OCI-M1 (cell line): ENCODE data around the gene MDGA2.
"Not testable (repeated sequence)": the region's sequence is repeated elsewhere in the genome, so short reads cannot be mapped to it uniquely, and the experiment has no call there.

Experiments
- DNase-seq: peaks from one replicate; lab custom pipeline; 2025; lab: John Stamatoyannopoulos, UW

The MDGA2 gene

DNA sequence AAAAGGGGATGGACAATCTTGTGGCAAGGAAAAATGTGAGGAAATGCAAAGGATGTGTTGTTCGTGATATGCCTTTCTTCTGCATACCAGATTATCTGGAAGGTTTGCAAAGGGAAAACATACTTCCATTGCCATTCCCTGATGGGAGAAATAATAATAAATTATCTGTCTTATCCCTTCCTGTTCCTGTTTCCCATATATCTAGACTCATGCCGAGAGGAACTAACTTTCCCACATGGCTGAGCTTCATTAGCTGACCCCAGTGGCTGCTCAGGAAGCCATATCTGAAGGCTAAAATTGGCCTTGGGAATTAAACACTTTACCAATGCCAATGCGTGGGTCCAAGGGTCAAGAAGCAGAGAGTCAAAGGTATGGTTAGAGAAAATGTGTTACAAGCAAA, 439.8 kb downstream of the MDGA2 start:
- DNase-seq: no peak

DNA sequence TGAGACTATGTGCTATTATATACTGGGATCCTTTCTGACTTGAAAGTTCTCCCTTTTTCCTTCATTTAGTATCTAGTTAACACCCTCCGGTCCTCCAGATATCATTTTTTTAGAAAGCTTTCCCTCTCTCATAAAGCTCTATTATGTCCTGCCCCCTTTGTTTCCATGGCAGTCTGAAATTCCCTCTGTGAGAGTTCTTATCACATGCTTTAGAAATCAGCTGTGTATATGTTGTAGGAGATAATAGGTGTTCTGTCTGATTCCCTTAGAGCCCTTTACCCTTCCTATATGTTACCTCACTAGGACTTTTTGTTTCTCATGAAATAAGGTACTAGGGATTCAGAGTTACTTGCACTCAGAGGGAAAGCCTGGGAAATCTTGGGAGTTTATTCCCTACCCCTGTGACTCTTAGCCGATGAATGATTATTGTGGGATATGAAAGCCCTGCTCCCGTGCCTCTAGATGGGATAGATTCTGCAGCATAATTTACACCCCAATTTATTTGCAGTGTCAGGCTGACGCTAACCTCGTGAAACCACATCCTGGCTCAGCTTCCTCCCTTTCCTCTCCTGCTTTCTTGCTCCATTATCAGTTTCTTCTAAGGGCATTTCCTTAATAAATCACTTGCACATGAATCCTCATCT, 448.4 kb downstream of the MDGA2 start:
- peak; percentile 66 for DNase-seq

- no peak for DNase-seq
Measured at GRCh38 chr14:47223656-47224055, 451.7 kb downstream of the MDGA2 start.

DNA sequence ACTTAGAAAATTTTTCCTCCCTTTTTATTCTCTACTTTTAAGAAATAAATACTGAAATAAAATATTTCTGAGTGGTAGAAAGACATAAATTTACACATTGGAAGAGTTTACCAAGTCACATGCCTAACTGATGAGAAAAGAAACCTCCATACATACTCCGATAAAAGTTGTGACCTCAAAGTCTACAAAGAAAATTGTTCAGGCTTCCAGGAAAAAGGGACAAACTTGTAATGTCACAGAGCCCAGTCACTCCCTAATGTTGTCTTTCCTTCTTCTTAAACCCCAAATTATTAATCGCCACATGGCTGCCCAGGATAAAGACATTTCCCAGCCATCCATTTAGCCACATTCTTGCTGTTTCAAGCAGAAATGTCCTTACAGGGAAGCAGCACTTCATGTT, 455.3 kb downstream of the MDGA2 start:
- peak; percentile 86 for DNase-seq

DNA sequence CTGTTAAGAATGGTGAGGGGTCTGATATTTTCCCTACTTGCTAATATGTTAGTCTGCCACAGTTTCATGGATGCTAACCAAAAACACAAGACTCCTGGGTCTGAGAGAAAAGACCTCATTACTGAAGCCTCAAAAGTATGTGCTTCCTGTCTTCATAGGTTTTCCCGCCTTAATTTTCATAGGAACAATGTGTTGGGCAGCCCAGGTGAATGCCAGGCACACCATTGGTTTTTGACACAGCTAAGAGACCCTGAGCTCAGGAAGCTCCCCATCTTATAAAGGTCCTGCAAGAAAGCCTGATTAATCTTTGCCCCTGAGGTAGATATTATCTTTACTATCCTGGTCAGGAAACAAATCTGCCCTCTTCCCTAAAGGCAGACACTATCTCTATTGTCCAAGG, 464.1 kb downstream of the MDGA2 start:
- no peak for DNase-seq

DNA sequence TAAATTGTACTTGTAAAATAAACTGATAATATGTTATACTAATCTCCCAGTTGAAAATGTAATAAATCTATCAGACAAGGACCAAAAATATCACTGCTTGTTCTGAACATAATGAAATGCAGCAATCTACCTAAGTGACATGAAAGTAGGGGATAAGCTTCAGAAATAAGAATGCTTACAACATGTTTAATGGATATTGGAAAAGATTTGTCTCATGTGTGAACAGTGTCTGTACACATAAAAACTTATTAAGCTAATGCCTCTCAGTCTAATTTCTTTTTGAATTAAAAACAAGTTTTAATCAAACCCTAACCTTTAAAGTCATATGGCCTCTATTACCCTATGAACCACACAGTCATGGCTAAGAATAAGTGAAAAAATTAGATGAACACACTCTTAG, 465.3 kb downstream of the MDGA2 start:
- DNase-seq: no peak

DNA sequence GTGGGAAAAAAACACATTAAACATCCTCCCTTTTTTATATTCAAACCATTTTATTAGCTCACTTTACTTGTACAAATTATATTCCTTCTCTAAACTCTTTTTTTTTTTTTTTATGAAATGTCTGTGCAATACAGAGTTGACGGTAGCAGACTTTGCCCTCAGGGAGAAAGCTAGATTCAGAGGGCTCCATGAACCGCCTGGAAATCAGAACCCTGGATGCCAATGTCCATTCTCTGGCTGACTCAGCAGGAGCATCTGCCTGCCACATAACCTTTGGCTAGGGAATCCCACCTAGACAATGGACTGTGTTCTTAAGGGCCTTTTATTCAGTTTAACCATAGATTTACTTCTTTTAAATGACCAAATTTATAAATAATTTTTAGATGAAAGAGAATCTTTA, 467.0 kb downstream of the MDGA2 start:
- no peak for DNase-seq

DNA sequence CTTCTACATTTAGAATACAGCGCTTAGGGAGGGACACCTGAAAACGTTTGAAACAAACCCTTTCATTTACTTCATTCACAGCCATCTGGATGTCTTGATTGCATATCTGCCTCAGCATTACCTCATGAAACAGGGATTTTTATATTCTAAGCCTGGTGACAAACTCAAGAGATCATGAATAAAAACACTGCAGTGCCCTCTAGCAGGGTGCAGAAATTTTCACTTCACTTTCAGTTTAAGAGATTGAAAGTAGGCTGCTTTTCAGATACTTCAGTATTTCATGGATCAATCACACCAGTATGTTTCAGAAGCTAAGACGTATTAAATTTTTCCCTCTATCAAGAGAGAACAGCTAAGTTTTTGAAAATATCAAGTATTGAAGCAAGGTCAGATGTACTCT, 467.8 kb downstream of the MDGA2 start:
- DNase-seq: peak; percentile 69

DNA sequence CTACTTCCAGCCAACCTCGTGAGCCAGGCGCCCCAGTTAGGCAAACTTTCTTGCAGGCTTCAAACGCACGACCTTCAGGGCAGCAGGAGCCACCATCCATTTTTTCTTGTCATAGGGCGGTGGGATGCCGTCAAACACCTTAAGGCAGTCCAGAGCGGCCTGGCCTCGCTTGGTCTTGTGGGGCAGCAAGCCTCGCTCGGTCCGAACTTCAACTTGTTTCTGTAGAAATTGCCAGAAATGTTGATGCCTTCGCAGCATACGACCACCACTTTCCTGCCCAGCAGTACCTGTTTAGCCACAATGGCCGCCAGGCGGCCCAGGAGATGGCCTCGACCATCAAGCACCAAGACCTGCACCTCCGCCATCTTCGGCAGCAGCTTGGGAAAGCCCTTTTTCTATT, 474.7 kb downstream of the MDGA2 start:
- DNase-seq: no peak

DNA sequence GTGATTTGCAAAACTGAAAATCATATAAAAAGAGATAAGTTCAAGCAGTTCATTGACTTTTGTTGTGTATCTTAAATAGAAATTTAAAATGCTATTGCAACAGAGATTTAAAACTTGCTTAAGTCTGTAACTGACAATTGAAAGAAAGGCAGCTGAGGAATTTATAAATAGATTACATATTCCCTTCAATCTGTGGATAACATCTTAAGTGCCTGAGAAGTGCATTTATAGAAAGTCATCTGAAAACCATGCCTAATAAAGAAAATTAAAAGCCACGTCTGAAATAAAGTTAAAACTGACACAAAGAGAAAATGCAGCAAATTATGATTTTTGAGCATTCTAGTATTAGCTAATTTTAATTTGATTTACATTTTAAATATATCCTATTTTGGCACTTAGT, 479.8 kb downstream of the MDGA2 start:
- DNase-seq: no peak

GRCh38 chr14:47194055-47194454, 481.4 kb downstream of the MDGA2 start:
- no peak for DNase-seq

DNA sequence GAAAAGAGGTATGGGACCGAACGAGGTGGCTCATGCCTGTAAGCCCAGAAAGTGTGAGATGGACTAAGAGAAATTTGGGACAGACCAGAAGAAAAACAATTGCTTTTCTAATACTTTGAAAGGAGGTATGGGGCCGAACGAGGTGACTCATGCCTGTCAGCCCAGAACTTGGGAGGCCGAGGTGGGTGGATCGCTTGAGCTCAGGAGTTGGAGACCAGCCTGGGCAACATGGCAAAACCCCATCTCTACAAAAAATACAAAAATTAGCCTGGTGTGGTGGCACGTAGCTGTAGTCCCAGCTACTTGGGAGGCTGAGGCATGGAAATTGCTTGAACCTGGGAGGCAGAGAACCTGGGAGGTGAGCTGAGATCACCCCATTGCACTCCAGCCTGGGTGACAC, 483.2 kb downstream of the MDGA2 start:
- DNase-seq: not testable (repeated sequence)

DNA sequence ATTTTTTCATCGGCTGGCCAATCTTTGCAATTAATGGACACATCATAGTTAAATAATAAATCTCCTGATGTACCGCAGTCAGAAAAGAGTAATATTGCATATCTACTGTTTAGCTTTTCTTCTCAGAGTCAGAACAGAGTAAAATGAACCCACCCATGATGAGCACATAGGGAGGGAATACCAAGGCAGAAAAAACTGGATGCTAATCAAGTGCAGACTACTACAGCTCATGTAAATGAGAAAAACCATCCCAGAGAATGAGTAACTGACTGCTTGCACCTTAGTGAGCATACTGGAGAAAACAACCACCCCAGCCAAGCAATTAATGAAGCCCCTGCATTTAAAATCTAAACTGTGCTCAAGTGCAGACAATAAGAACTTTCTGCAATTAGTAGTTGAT, 483.7 kb downstream of the MDGA2 start:
- DNase-seq: no peak

- DNase-seq: no peak
Measured at GRCh38 chr14:47189911-47190484, 485.4 kb downstream of the MDGA2 start.

DNA sequence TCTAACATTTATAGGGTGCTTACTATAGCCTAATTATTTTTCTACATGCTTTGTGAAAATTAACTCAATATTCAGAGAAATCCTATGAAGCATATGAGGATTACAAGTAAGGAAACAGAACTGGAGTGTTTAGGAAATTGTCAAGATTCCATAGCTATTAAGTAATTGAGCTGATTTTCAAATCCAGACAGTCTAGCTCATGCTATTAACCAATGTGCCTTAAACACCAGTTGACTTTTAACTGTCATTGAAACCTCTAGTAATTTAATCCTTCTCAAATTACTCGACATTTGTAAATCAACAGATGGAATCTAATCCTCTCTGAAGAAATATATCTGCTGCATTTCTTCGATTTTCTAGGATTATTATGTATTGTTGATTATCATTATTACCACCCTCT, 488.9 kb downstream of the MDGA2 start:
- DNase-seq: no peak

DNA sequence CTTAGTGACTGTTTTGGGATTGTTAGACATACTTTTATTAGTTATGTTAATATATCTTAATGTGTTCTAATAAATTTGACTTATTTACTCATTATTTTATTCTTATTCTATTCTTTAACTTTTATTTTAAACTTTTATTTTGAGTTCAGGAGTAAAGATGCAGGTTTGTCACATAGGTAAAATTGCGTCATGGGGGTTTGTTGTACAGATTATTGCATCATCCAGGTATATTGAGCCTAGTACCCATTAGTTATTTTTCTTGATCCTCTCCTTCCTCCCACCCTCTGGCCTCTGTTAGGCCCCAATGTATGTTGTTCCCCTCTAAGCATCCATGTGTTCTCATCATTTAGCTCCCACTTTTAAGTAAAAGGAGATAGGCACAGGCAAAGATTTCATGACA, 495.5 kb downstream of the MDGA2 start:
- DNase-seq: no peak

GRCh38 chr14:47171896-47172295, 503.5 kb downstream of the MDGA2 start:
- DNase-seq: not testable (repeated sequence)

DNA sequence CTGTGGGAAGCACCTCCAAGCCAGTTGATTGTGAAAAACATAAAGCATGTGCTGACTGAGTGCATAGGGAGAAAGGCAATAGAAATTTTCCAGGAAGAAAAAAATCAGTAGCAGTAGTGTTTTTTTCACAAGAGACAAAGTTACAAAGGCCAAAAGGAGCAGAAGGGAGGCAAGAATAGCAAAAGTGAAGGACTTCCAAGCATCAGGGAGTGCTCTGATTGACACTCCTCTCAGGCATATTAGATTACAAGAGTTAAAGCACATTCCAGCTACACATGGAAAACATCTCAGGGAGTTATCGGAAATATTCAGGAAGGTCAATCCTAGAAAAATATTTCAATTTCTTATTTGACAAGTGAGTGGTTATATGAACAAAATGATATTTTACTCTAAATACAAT, 508.0 kb downstream of the MDGA2 start:
- DNase-seq: no peak

DNA sequence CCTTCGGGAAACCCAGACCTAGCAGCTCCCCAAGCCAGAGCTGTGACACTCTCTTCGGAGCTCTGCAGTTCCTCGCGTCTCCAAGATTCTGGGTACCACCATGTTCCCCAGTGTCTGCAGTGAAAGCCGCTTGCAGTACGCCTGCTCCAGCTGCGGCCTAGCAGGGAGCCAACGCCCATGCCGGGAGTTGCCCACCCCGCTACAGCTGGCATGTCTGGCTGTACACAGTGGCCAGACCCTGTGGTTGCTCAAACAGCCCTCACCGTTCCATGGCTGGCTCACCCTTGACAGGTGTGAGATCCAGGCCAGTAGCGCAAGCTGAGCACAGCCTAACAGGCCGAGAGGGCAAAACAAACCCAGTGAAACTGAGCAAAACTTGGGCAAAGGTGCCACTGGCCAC, 520.0 kb downstream of the MDGA2 start:
- no peak for DNase-seq

DNA sequence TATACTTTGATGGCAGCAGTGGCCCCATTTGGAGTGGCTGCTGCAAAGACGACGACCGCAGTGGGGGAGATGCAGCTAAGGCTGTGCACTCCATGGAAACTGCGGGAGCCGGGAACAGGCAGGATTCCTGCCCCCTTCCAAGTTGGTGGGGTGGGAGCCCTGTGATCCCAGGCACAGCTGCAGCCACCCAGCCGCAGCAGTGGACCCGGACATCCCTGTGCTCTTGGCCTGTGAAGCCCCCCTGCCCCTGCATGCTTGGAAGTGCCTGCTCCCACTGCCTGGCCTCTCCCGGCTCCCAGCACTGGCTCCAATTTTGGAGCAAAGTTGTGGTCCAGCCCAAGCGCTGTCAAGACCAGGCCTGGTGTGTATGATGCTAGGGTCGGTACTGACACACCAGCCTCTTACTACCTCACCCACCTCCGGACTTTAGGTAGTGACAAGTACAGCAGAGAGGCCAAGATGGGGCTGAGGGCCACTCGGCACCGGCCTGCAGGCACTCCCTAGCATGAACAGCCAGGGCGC, 521.1 kb downstream of the MDGA2 start:
- no peak for DNase-seq

GRCh38 chr14:47153746-47154145, 521.7 kb downstream of the MDGA2 start:
- DNase-seq: no peak

GRCh38 chr14:47150267-47150666, 525.1 kb downstream of the MDGA2 start:
- no peak for DNase-seq

DNA sequence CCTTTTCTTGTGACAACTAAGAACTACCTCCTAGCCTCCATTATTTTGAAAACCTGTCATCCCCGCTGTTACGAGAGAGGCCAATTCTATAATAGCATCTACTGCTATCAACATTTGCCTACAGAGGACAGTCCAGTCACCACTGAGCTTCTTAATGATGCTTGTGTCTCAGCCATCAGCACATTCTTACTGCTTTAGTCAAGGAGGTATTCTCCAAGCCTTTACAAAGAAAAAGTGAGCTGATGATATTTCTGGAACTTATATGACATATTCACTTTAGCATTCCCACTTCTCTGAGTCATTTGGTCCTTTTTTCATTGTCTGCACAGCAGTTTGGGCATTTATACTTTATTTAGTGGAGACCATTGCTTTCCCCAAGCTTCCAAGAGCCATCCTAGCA, 526.1 kb downstream of the MDGA2 start:
- DNase-seq: no peak

DNA sequence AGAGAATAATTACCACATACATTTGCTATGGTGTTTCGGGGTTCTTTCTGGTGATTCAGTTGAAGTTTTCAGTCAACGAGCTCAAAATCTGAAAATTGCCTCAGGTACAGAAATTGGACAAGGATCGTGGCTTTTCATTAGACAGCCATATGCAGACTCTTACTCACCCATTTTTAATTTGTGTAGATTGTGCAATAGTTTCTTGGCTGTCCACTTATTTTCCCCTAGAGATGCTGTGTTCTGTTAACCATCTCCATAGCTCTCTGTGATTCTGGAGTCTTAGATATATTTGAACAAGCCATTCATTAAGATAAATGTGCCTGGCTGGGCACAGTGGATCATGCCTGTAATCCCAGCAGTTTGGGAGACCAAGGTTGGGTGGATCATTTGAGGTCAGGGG, 526.7 kb downstream of the MDGA2 start:
- DNase-seq: no peak
